ENCODE results near the gene CCDC154. TPM values are rescaled to one million over a fixed set of nuclear protein-coding genes. Genes with fewer than 3 reads are reported as not detected.

The CCDC154 gene
- total RNA-seq, 1 donor from 2014 or later = 3.1 TPM

- H3K27me3 ChIP-seq (ENCODE audit: low read depth) = no peaks in the 10 kb centered on the region
- DNase-seq (no peak), ATAC-seq (no peak)
- intact Hi-C loops (cut with DNase I) = no loop called here
- H3K4me3 ChIP-seq = no peak overlapping the region
- H3K27ac ChIP-seq = no peak overlapping the region
- H3K9me3 ChIP-seq = no peaks in the 10 kb centered on the region
- peaks cover 91% of the 10 kb centered on the region for H3K36me3 ChIP-seq
- H3K4me1 ChIP-seq = no peaks in the 10 kb centered on the region
- TF ChIP-seq CTCF (IDR thresholded peaks at IDR 0.05) = no peak
Measured at GRCh38 chr16:1389762-1390161, 54.6 kb downstream of the CCDC154 start.

GRCh38 chr16:1387331-1387730 lies 57.0 kb downstream of the CCDC154 start:
- peaks cover 84% of the 10 kb centered on the region for H3K36me3 ChIP-seq
- intact Hi-C loops (cut with DNase I) = no loop called here
- no peak overlapping the region for H3K27ac ChIP-seq
- no peaks in the 10 kb centered on the region for H3K27me3 ChIP-seq (ENCODE audit: low read depth)
- no peak for ATAC-seq
- H3K4me3 ChIP-seq = no peak overlapping the region
- no peak for DNase-seq
- no peaks in the 10 kb centered on the region for H3K4me1 ChIP-seq
- TF ChIP-seq CTCF (IDR thresholded peaks at IDR 0.05) = no peak
- H3K9me3 ChIP-seq = no peaks in the 10 kb centered on the region

- no peak for TF ChIP-seq CTCF (IDR thresholded peaks at IDR 0.05)
- DNase-seq = no peak
- peaks cover 83% of the 10 kb centered on the region for H3K36me3 ChIP-seq
Measured at GRCh38 chr16:1385232-1385631, 59.1 kb downstream of the CCDC154 start.

More at GRCh38 chr16:1385232-1385631, 59.1 kb downstream of the CCDC154 start:
- no peaks in the 10 kb centered on the region for H3K27me3 ChIP-seq (ENCODE audit: low read depth)
- H3K27ac ChIP-seq = no peak overlapping the region
- H3K9me3 ChIP-seq = no peaks in the 10 kb centered on the region
- intact Hi-C loops (cut with DNase I) = no loop called here
- ATAC-seq = no peak
- H3K4me3 ChIP-seq = no peak overlapping the region
- no peaks in the 10 kb centered on the region for H3K4me1 ChIP-seq

Other genes starting within 250 kb of the CCDC154 start
- 2.9 TPM for gene TPSG1, start 219.3 kb downstream of the CCDC154 start, total RNA-seq
- gene TPSB2, start 214.4 kb downstream of the CCDC154 start, total RNA-seq = 168 TPM
- gene TPSAB1, start 203.9 kb downstream of the CCDC154 start, total RNA-seq = 103 TPM
- 9.6 TPM for gene TPSD1, start 188.5 kb downstream of the CCDC154 start, total RNA-seq
- 93.4 TPM for gene UBE2I, start 134.9 kb downstream of the CCDC154 start, total RNA-seq
- 8.4 TPM for gene BAIAP3, start 110.9 kb downstream of the CCDC154 start, total RNA-seq
- 39.5 TPM for gene TSR3, start 92.7 kb downstream of the CCDC154 start, total RNA-seq
- 89.5 TPM for gene GNPTG, start 92.6 kb downstream of the CCDC154 start, total RNA-seq
- 23.1 TPM for gene UNKL, start 29.9 kb downstream of the CCDC154 start, total RNA-seq
- 9.7 TPM for gene UQCC4, start 23.8 kb downstream of the CCDC154 start, total RNA-seq
- gene PERCC1, start 13.5 kb downstream of the CCDC154 start, total RNA-seq = not detected
- gene CLCN7, start 30.5 kb upstream of the CCDC154 start, total RNA-seq = 146 TPM
- gene PTX4, start 44.4 kb upstream of the CCDC154 start, total RNA-seq = not detected
- 27.5 TPM for gene TELO2, start 48.8 kb upstream of the CCDC154 start, total RNA-seq
- 63.1 TPM for gene TMEM204, start 89.1 kb upstream of the CCDC154 start, total RNA-seq
- 42.2 TPM for gene IFT140, start 167.5 kb upstream of the CCDC154 start, total RNA-seq
- gene CRAMP1, start 167.8 kb upstream of the CCDC154 start, total RNA-seq = 24.1 TPM
- 53.1 TPM for gene JPT2, start 233.7 kb upstream of the CCDC154 start, total RNA-seq